Mesenchymal stem cell (in vitro differentiated cells and primary cell): ENCODE data around the gene TIMM17A.

Source experiments
- DNase-seq: peaks from one replicate; pipeline ENCODE4 v3.0.0-alpha.2; 2013
- H2AFZ ChIP-seq: one replicate; pipeline ENCODE4 v1.6.1; 2013; ENCODE audit warnings: low read depth, mild to moderate bottlenecking, control low read depth, inconsistent platforms, low read length, moderate library complexity
- H2AK5ac ChIP-seq: 2 replicates; pipeline ENCODE4 v1.6.1; 2013; ENCODE audit warnings: low read length, moderate library complexity, mild to moderate bottlenecking, inconsistent platforms; ENCODE audit not compliant: severe bottlenecking
- H2BK120ac ChIP-seq: one replicate; pipeline ENCODE4 v1.6.1; 2013; ENCODE audit warnings: low read depth, mild to moderate bottlenecking, inconsistent platforms, low read length, moderate library complexity
- H2BK12ac ChIP-seq, 2 experiments: one replicate each; pipeline ENCODE4 v1.6.1; 2013; ENCODE audit warnings: inconsistent platforms in 2 of 2, low read length in 2 of 2, mild to moderate bottlenecking in 2 of 2, moderate library complexity in 2 of 2, control low read depth in 1 of 2
- H2BK15ac ChIP-seq: one replicate; pipeline ENCODE4 v1.6.1; 2013; ENCODE audit warnings: mild to moderate bottlenecking, low read depth, inconsistent platforms; ENCODE audit not compliant: poor library complexity, severe bottlenecking
- H2BK5ac ChIP-seq: 2 replicates; pipeline ENCODE4 v1.6.1; 2013; ENCODE audit warnings: low read depth, mild to moderate bottlenecking, low read length, control low read depth, inconsistent platforms; ENCODE audit not compliant: poor library complexity, severe bottlenecking
- H3K14ac ChIP-seq, 2 experiments: one replicate each; pipeline ENCODE4 v1.6.1; 2013; ENCODE audit warnings: inconsistent platforms in 2 of 2, low read length in 2 of 2, control low read depth in 1 of 2, mild to moderate bottlenecking in 1 of 2, moderate library complexity in 1 of 2
- H3K18ac ChIP-seq, 2 experiments: one replicate each; pipeline ENCODE4 v1.6.1; 2013; ENCODE audit warnings: inconsistent platforms in 2 of 2, low read length in 2 of 2, control low read depth in 1 of 2, low read depth in 1 of 2, mild to moderate bottlenecking in 1 of 2
- H3K23ac ChIP-seq, 2 experiments: one replicate each; pipeline ENCODE4 v1.6.1; 2013; ENCODE audit warnings: inconsistent platforms in 2 of 2, low read length in 2 of 2, mild to moderate bottlenecking in 2 of 2, moderate library complexity in 2 of 2, control low read depth in 1 of 2
- H3K27ac ChIP-seq: 2 replicates; pipeline ENCODE4 v1.5.1; 2013; ENCODE audit warnings: mild to moderate bottlenecking, moderate library complexity, low read length, control low read depth, inconsistent platforms; ENCODE audit not compliant: poor library complexity, severe bottlenecking
- H3K27me3 ChIP-seq, 2 experiments: 2 replicates each; pipeline versions ENCODE4 v1.6.1 to v1.7.0; 2013; ENCODE audit warnings: low read length in 2 of 2, mild to moderate bottlenecking in 2 of 2, moderate library complexity in 2 of 2, control low read depth in 1 of 2, inconsistent platforms in 1 of 2; ENCODE audit not compliant: control insufficient read depth in 1 of 2, insufficient read depth in 1 of 2
- H3K36me3 ChIP-seq, 2 experiments: 2 replicates each; pipeline versions ENCODE4 v1.6.1 to v1.7.0; 2013; ENCODE audit warnings: low read length in 2 of 2, control low read depth in 1 of 2, inconsistent platforms in 1 of 2, low read depth in 1 of 2, mild to moderate bottlenecking in 1 of 2; ENCODE audit not compliant: insufficient read depth in 2 of 2, control insufficient read depth in 1 of 2
- H3K4ac ChIP-seq, 2 experiments: one replicate each; pipeline ENCODE4 v1.6.1; 2013; ENCODE audit warnings: inconsistent platforms in 2 of 2, low read length in 2 of 2, mild to moderate bottlenecking in 2 of 2, moderate library complexity in 2 of 2, control low read depth in 1 of 2, low read depth in 1 of 2
- H3K4me1 ChIP-seq: 2 replicates; pipeline ENCODE4 v1.6.1; 2013; ENCODE audit warnings: low read depth, low read length, control low read depth; ENCODE audit not compliant: control insufficient read depth, insufficient read depth
- H3K4me2 ChIP-seq: 2 replicates; pipeline ENCODE4 v1.6.1; 2013; ENCODE audit warnings: low read length, mild to moderate bottlenecking, inconsistent platforms; ENCODE audit not compliant: poor library complexity, severe bottlenecking
- H3K4me3 ChIP-seq, 2 experiments: 2 replicates each; pipeline versions ENCODE4 v1.5.1 to v1.7.0; 2013; ENCODE audit warnings: low read length in 2 of 2, mild to moderate bottlenecking in 2 of 2, control low read depth in 1 of 2, low read depth in 1 of 2; ENCODE audit not compliant: insufficient read depth in 1 of 2
- H3K79me1 ChIP-seq: replicated peaks from 2 replicates; pipeline ENCODE4 v1.6.1; 2013; ENCODE audit warnings: mild to moderate bottlenecking, control low read depth, low read length, inconsistent platforms; ENCODE audit not compliant: poor library complexity, severe bottlenecking
- H3K9ac ChIP-seq: 2 replicates; pipeline ENCODE4 v1.7.0; 2013; ENCODE audit warnings: mild to moderate bottlenecking, low read length, moderate library complexity
- H3K9me3 ChIP-seq: 2 replicates; pipeline ENCODE4 v1.7.0; 2013; ENCODE audit warnings: mild to moderate bottlenecking, low read length; ENCODE audit not compliant: control insufficient read depth
- H4K8ac ChIP-seq: one replicate; pipeline ENCODE4 v1.6.1; 2013; ENCODE audit warnings: inconsistent platforms, mild to moderate bottlenecking, low read length, moderate library complexity
- H4K91ac ChIP-seq: one replicate; pipeline ENCODE4 v1.6.1; 2013; ENCODE audit warnings: mild to moderate bottlenecking, low read length, inconsistent platforms
- WGBS: methylation state at CpG from one replicate; pipeline ENCODE4 v1.1.7; 2013; ENCODE audit warnings: mixed read lengths; 5-methylcytosine and 5-hydroxymethylcytosine counted together

The TIMM17A gene

GRCh38 chr1:201912832-201913231 lies 42.5 kb upstream of the TIMM17A start:
- H2BK120ac ChIP-seq = no peak overlapping the region
- H4K8ac ChIP-seq = no peak overlapping the region
- H3K14ac ChIP-seq = no peak overlapping the region
- no peaks in the 10 kb centered on the region for H3K79me1 ChIP-seq
- H3K4me3 ChIP-seq = no peak overlapping the region
- H3K23ac ChIP-seq = no peak overlapping the region
- no peaks in the 10 kb centered on the region for H3K36me3 ChIP-seq
- no peak overlapping the region for H2AK5ac ChIP-seq
- peak overlapping the region; percentile 15 for H4K91ac ChIP-seq
- no peak overlapping the region for H2BK15ac ChIP-seq
- H2BK5ac ChIP-seq = no peak overlapping the region
- 49% methylated on average over 5 of the region's 5 CpGs for WGBS
- peak overlapping the region in 1 of 2 experiments; percentile 4 for H3K4ac ChIP-seq
- DNase-seq = peak; percentile 56
- no peaks in the 10 kb centered on the region for H3K27me3 ChIP-seq
- H3K4me2 ChIP-seq = no peak overlapping the region
- H3K9me3 ChIP-seq = no peaks in the 10 kb centered on the region
- H3K9ac ChIP-seq = peak overlapping the region; percentile 44
- peaks cover 25% of the 10 kb centered on the region for H3K4me1 ChIP-seq
- H2BK12ac ChIP-seq = peak overlapping the region in 1 of 2 experiments; percentile 82
- no peak overlapping the region for H2AFZ ChIP-seq
- no peak overlapping the region for H3K27ac ChIP-seq
- no peak overlapping the region for H3K18ac ChIP-seq

GRCh38 chr1:201914456-201915235 lies 40.7 kb upstream of the TIMM17A start:
- no peak overlapping the region for H3K14ac ChIP-seq
- no peaks in the 10 kb centered on the region for H3K79me1 ChIP-seq
- H2BK15ac ChIP-seq = no peak overlapping the region
- H2BK120ac ChIP-seq = no peak overlapping the region
- peak overlapping the region in 1 of 2 experiments; percentile 47 for H3K4ac ChIP-seq
- peak overlapping the region; percentile 70 for H4K91ac ChIP-seq
- DNase-seq = no peak
- peak overlapping the region; percentile 30 to 87 for H2BK12ac ChIP-seq
- no peak overlapping the region for H3K23ac ChIP-seq
- peak overlapping the region in 1 of 2 experiments; percentile 63 for H3K18ac ChIP-seq
- H3K4me1 ChIP-seq = peaks cover 26% of the 10 kb centered on the region
- H2AK5ac ChIP-seq = no peak overlapping the region
- no peak overlapping the region for H3K27ac ChIP-seq
- no peak overlapping the region for H3K4me3 ChIP-seq
- 88% methylated on average over 13 of the region's 14 CpGs for WGBS
- H3K9me3 ChIP-seq = no peaks in the 10 kb centered on the region
- no peak overlapping the region for H2BK5ac ChIP-seq
- no peak overlapping the region for H4K8ac ChIP-seq
- H3K27me3 ChIP-seq = no peaks in the 10 kb centered on the region
- no peak overlapping the region for H3K9ac ChIP-seq
- no peak overlapping the region for H3K4me2 ChIP-seq
- H2AFZ ChIP-seq = no peak overlapping the region
- no peaks in the 10 kb centered on the region for H3K36me3 ChIP-seq

GRCh38 chr1:201916649-201917249 lies 38.6 kb upstream of the TIMM17A start:
- Histone ChIP-seq H3K23ac (no peak overlapping the region), H3K18ac (peak overlapping the region; percentile 86 to 97), H3K4ac (peak overlapping the region; percentile 50 to 93), H2AK5ac (peak overlapping the region; percentile 37), H2BK15ac (peak overlapping the region; percentile 94), H3K4me3 (peak overlapping the region in 1 of 2 experiments; percentile 48), H2BK120ac (peak overlapping the region; percentile 83), H3K9ac (peak overlapping the region; percentile 80), H3K79me1 (no peaks in the 10 kb centered on the region), H3K27ac (peak overlapping the region; percentile 50), H3K4me1 (peaks cover 26% of the 10 kb centered on the region), H2AFZ (no peak overlapping the region), H4K8ac (peak overlapping the region; percentile 55), H2BK12ac (peak overlapping the region; percentile 95 to 96), H4K91ac (peak overlapping the region; percentile 58), H3K9me3 (no peaks in the 10 kb centered on the region), H2BK5ac (no peak overlapping the region), H3K36me3 (peaks cover 0 to 3% of the 10 kb centered on the region in 2 experiments), H3K27me3 (no peaks in the 10 kb centered on the region), H3K4me2 (no peak overlapping the region), H3K14ac (no peak overlapping the region)
- DNase-seq = peak; percentile 98
- 1% methylated on average over 11 of the region's 11 CpGs for WGBS

GRCh38 chr1:201917362-201918033 lies 37.8 kb upstream of the TIMM17A start:
- peak; percentile 94 for DNase-seq
- peak overlapping the region; percentile 37 for H2AK5ac ChIP-seq
- no peaks in the 10 kb centered on the region for H3K9me3 ChIP-seq
- H3K79me1 ChIP-seq = no peaks in the 10 kb centered on the region
- H3K4me1 ChIP-seq = peaks cover 24% of the 10 kb centered on the region
- peaks cover 0 to 3% of the 10 kb centered on the region in 2 experiments for H3K36me3 ChIP-seq
- peak overlapping the region; percentile 83 for H2BK120ac ChIP-seq
- peak overlapping the region; percentile 94 for H2BK15ac ChIP-seq
- H3K18ac ChIP-seq = peak overlapping the region; percentile 89 to 97
- peak overlapping the region; percentile 95 to 96 for H2BK12ac ChIP-seq
- H2AFZ ChIP-seq = no peak overlapping the region
- H2BK5ac ChIP-seq = no peak overlapping the region
- H4K8ac ChIP-seq = peak overlapping the region; percentile 55
- peak overlapping the region; percentile 86 for H4K91ac ChIP-seq
- no peak overlapping the region for H3K4me2 ChIP-seq
- peak overlapping the region; percentile 80 for H3K9ac ChIP-seq
- peak overlapping the region; percentile 50 for H3K27ac ChIP-seq
- no peaks in the 10 kb centered on the region for H3K27me3 ChIP-seq
- H3K14ac ChIP-seq = no peak overlapping the region
- H3K23ac ChIP-seq = no peak overlapping the region
- H3K4ac ChIP-seq = peak overlapping the region; percentile 50 to 93
- peak overlapping the region in 1 of 2 experiments; percentile 48 for H3K4me3 ChIP-seq
- 34% methylated on average over 7 of the region's 7 CpGs for WGBS
